Vagina (tissue), 2 donors: ENCODE data around the gene FBXO21.

ENCODE experiments used
- CTCF ChIP-seq, 3 experiments: fragments of 450-650 bp in 2 of 3; fragments of 200-600 bp in 1 of 3; sonication (generic) in 1 of 3; IDR thresholded peaks; one replicate each; pipeline ENCODE4 v1.5.1; 2017 to 2019; ENCODE audit warnings: antibody characterized with exemption in 3 of 3, mild to moderate bottlenecking in 2 of 3, moderate library complexity in 2 of 3
- POLR2AphosphoS5 ChIP-seq, 2 donors: sonication (generic); formaldehyde crosslinking; IDR thresholded peaks; one replicate each; pipeline ENCODE4 v1.9.0; 2017; ENCODE audit warnings: antibody characterized with exemption in 2 of 2, mild to moderate bottlenecking in 2 of 2, low read depth in 1 of 2; ENCODE audit not compliant: insufficient read depth in 1 of 2

DNA sequence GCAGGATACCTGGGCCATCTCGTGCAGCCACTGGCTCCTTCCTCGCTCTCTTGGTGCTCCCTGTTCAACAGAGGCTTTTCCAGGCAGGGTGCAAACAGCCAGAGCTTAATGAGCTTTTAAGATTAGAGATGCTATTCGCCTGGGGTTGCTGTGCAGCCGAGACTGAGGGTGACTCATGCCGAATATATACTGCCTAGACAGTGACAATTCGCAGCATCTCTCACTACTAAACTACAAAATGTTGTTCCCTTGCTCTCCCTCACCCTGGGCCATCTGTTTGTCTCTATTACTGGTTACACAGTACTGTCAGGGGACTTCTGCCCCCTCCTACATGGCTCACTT lies 65.0 kb downstream of the FBXO21 start:
- TF ChIP-seq CTCF (IDR thresholded peaks at IDR 0.05) (no peak), POLR2AphosphoS5 (IDR thresholded peaks at IDR 0.05; ENCODE audit: insufficient read depth in 1 of 2, low read depth in 1 of 2) (no peak)
